D721Med (cell line): ENCODE data around the gene MCTP1.

Experiments used
- DNase-seq: peaks from one replicate; pipeline ENCODE4 v3.0.0; 2011; ENCODE audit warnings: low spot score; ENCODE audit not compliant: insufficient read length
- FAIRE-seq: peaks from 2 replicates; lab custom pipeline; 2011; peaks lifted over from hg19 to GRCh38; lab: Jason Lieb, UNC
- TF ChIP-seq, protein P1 (sequence below): IDR thresholded peaks from 2 replicates; pipeline ENCODE4 v1.5.1; 2012; ENCODE audit warnings: mild to moderate bottlenecking, control low read depth; ENCODE audit not compliant: insufficient read depth; ENCODE audit errors: missing control alignments

Gene MCTP1

DNA sequence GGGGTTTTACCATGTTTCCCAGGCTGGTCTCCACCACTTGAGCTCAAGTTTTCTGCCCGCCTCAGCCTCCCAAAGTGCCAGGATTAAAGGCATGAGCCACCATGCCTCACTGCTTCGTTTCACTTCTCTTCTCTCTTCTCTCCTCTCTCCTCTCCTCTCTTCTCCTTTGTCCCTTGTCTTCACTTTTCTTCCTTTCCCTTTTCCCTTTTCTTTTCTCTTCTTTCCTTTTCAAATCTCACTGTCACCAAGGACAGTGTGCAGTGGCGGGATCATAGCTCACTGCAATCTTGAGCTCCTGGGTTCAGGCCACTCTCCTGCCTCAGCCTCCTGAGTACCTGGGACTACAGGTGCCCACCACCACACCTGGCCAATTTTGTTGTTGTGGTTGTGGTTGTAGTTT is 617.0 kb downstream of the MCTP1 start:
- DNase-seq (no peak), FAIRE-seq (no peak)
- TF ChIP-seq, protein P1, sequence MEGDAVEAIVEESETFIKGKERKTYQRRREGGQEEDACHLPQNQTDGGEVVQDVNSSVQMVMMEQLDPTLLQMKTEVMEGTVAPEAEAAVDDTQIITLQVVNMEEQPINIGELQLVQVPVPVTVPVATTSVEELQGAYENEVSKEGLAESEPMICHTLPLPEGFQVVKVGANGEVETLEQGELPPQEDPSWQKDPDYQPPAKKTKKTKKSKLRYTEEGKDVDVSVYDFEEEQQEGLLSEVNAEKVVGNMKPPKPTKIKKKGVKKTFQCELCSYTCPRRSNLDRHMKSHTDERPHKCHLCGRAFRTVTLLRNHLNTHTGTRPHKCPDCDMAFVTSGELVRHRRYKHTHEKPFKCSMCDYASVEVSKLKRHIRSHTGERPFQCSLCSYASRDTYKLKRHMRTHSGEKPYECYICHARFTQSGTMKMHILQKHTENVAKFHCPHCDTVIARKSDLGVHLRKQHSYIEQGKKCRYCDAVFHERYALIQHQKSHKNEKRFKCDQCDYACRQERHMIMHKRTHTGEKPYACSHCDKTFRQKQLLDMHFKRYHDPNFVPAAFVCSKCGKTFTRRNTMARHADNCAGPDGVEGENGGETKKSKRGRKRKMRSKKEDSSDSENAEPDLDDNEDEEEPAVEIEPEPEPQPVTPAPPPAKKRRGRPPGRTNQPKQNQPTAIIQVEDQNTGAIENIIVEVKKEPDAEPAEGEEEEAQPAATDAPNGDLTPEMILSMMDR, result no peak

DNA sequence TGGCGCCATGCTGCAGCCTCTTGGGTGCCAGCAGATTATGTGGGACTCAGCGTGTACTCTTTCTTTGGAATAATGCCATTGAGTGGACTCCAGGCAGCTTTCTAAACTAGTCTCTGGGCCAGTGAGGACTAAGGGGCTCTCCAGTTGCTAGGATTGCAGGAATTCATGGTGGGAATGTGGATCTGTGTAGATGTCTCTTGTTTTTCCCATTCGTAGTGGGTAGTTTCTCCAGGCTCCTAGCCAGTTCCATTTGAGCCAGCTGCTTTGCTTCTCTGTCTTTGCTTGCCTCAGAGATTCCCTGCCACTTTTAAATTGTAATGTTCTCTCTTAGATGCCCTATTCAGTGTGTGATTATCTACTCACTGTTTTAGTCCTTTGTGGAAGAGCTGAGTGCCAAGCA is 623.8 kb downstream of the MCTP1 start:
- FAIRE-seq (no peak), DNase-seq (no peak)
- TF ChIP-seq, protein P1, result no peak

DNA sequence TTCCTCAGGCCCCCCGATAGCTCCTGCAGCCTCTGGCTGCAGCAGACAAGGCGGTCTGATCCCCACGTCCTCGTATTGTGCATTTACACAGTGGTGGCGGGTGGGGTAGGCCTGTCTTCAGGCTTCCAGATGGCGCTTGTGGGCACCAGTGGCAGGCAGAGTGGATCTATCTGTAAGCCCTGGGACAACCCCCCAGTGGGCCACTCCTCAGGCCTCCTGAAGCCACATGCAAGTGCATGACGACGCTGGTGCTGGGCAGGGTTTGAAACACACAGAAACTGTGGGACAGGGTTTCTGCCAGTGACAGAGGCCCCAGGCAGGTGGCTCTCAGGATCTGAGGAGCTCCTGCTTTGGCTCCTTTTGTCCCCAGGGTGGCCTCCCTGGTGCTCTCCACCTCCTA is 624.4 kb downstream of the MCTP1 start:
- no peak for DNase-seq
- TF ChIP-seq, protein P1, result no peak
- no peak for FAIRE-seq

DNA sequence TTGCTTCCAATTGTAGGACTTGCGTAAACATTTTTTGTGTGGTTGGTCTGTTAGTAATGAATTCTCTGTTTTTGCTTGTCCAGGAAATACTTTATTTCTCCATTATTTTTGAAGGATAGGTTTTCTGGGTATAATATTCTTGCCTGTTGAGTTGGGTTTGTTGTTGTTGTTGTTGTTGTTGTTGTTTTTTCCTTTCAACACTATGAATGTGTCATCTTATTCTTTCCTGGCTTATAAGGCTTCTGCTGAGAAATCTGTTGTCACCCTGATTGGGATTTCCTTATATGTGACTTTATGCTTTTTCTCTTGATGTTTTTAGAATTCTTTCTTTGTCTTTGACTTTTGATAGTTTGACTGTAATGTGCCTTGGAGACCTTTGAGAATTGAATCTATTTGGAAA is 626.6 kb downstream of the MCTP1 start:
- no peak for FAIRE-seq
- DNase-seq, result no peak
- TF ChIP-seq, protein P1, result no peak
